K562 (cell line): Measurements from ENCODE around the gene FXYD4. TPM values are rescaled to one million over a fixed set of nuclear protein-coding genes. Genes with fewer than 3 reads are reported as not detected.

Source experiments
- BHLHE40 ChIP-seq: IDR thresholded peaks from 2 replicates; pipeline ENCODE4 v1.6.1; 2011; ENCODE audit warnings: low read length, improper control_type of control experiment
- CREB5 ChIP-seq: fragments of 250-450 bp; sonication (Bioruptor Pico); IDR thresholded peaks from 2 replicates; pipeline ENCODE4 v1.5.0; 2020; ENCODE audit warnings: mild to moderate bottlenecking
- E2F1 ChIP-seq: sonication (generic); formaldehyde crosslinking; IDR thresholded peaks from 2 replicates; pipeline ENCODE4 v1.8.1; 2023; ENCODE audit warnings: mild to moderate bottlenecking, missing genetic modification reagents, moderate library complexity
- E2F8 ChIP-seq: fragments of 450-650 bp; IDR thresholded peaks from 2 replicates; pipeline ENCODE4 v1.7.1; 2018; ENCODE audit warnings: mild to moderate bottlenecking, low read depth; ENCODE audit not compliant: partially characterized antibody
- ETS1 ChIP-seq: conservative IDR thresholded peaks from 2 replicates; pipeline ENCODE4 v1.6.1; 2011; ENCODE audit warnings: low read depth, mild to moderate bottlenecking, low read length; ENCODE audit not compliant: control insufficient read depth
- HCFC1 ChIP-seq: IDR thresholded peaks from 2 replicates; pipeline ENCODE4 v1.6.1; 2012; ENCODE audit warnings: low read depth, low read length, improper control_type of control experiment
- ILF3 ChIP-seq: fragments of 450-650 bp; IDR thresholded peaks from 2 replicates; pipeline ENCODE4 v1.6.1; 2018; ENCODE audit warnings: antibody characterized with exemption, mild to moderate bottlenecking, moderate library complexity, borderline replicate concordance
- NR2F6 ChIP-seq: fragments of 450-650 bp; formaldehyde crosslinking; IDR thresholded peaks from 2 replicates; pipeline ENCODE4 v1.4.0; 2020; ENCODE audit warnings: mild to moderate bottlenecking
- NRF1 ChIP-seq, 2 experiments: fragments of 450-650 bp; IDR thresholded peaks in 1 of 2; conservative IDR thresholded peaks in 1 of 2; 2 replicates each; pipeline ENCODE4 v1.6.1; 2014; ENCODE audit warnings: mild to moderate bottlenecking in 2 of 2
- RAD21 ChIP-seq, 2 experiments: fragments of 250-450 bp in 1 of 2; fragments of 450-650 bp in 1 of 2; sonication (Bioruptor Pico) in 1 of 2; formaldehyde crosslinking in 1 of 2; IDR thresholded peaks in 1 of 2; conservative IDR thresholded peaks in 1 of 2; 2 replicates each; pipeline versions ENCODE4 v1.4.0 to v1.8.0; 2020 to 2022; ENCODE audit warnings: mild to moderate bottlenecking in 2 of 2, moderate library complexity in 1 of 2
- TEAD1 ChIP-seq, 2 experiments: fragments of 450-650 bp in 1 of 2; sonication (generic) in 1 of 2; formaldehyde crosslinking; IDR thresholded peaks; 2 replicates each; pipeline versions ENCODE4 v1.4.0 to v1.8.0; 2020 to 2022; ENCODE audit warnings: mild to moderate bottlenecking in 2 of 2, missing genetic modification reagents in 1 of 2
- THAP7 ChIP-seq: fragments of 250-450 bp; sonication (Bioruptor Pico); IDR thresholded peaks from 2 replicates; pipeline ENCODE4 v1.5.0; 2021
- XRCC4 ChIP-seq: IDR thresholded peaks from one replicate; pipeline ENCODE4 v1.6.1; 2011; ENCODE audit not compliant: insufficient read depth, insufficient read length; ENCODE audit errors: extremely low read depth
- ZNF217 ChIP-seq: sonication (generic); formaldehyde crosslinking; IDR thresholded peaks from 2 replicates; pipeline ENCODE4 v1.8.0; 2022; ENCODE audit warnings: mild to moderate bottlenecking, missing genetic modification reagents
- ZNF354B ChIP-seq: fragments of 250-450 bp; sonication (Bioruptor Pico); IDR thresholded peaks from 2 replicates; pipeline ENCODE4 v1.4.0; 2020
- ZNF408 ChIP-seq: fragments of 250-450 bp; sonication (Bioruptor Pico); IDR thresholded peaks from 2 replicates; pipeline ENCODE4 v1.4.0; 2020; ENCODE audit warnings: low read depth, mild to moderate bottlenecking, moderate library complexity
- ZNF561 ChIP-seq: fragments of 450-650 bp; formaldehyde crosslinking; conservative IDR thresholded peaks from 2 replicates; pipeline ENCODE4 v1.4.0; 2020; ENCODE audit warnings: mild to moderate bottlenecking, moderate library complexity
- ZNF830 ChIP-seq: fragments of 250-450 bp; sonication (Bioruptor Pico); IDR thresholded peaks from 2 replicates; pipeline ENCODE4 v1.5.0; 2021; ENCODE audit warnings: mild to moderate bottlenecking
- polyA plus RNA-seq, 8 experiments: library from polyadenylated mRNA; depleted of rRNA in 4 of 8; stranded (reverse) in 5 of 8; unstranded in 3 of 8; fragments of >200 nt; fragmentation: Nextera tagmentation in 2 of 8; fragmentation: Illumina TruSeq in 1 of 8; extraction: Ambion mirVana in 2 of 8; extraction: Trizol in 1 of 8; gene quantifications; 2 replicates each; pipeline versions ENCODE4 v1.2.1 to v1.2.3, GENCODE V29; 2011 to 2014; ENCODE audit warnings: inconsistent platforms in 1 of 8, missing spikeins in 1 of 8
- total RNA-seq, 7 experiments: library from RNA; depleted of rRNA in 6 of 7; stranded (reverse); fragments of >200 nt in 6 of 7; fragmentation: Illumina TruSeq in 2 of 7; extraction: Trizol in 2 of 7; gene quantifications; 2 replicates each; pipeline versions ENCODE4 v1.2.1 to v1.2.3, GENCODE V29; 2011 to 2021; ENCODE audit warnings: low replicate concordance in 1 of 7

FXYD4 gene
- total and polyA plus RNA-seq, 9 of the 15 experiments (the other 6 are each of a cell fraction or from before 2014, with no cell fraction given) = not detected

GRCh38 chr10:43396061-43396927, 24.9 kb downstream of the FXYD4 start (continued):
- TF ChIP-seq ILF3 (no peak), NR2F6 (CRISPR knock-in tag) (no peak), ZNF354B (CRISPR knock-in tag) (no peak), E2F8 (peak; percentile 85), RAD21 (CRISPR knock-in tag; conservative IDR thresholded peaks at IDR 0.05 in 1 of 2, IDR thresholded peaks at IDR 0.05 in 1 of 2) (peak in 1 of 2 experiments; percentile 3; a peak in 3 of 4 replicates), ZNF830 (0 out of 2 replicates have a peak, but pooled peaks have one; percentile 69), BHLHE40 (0 out of 2 replicates have a peak, but pooled peaks have one; percentile 5), HCFC1 (peak; percentile 29; the same call in 1 of the 2 replicates), CREB5 (CRISPR knock-in tag) (no peak), TEAD1 (CRISPR knock-in tag; IDR thresholded peaks at IDR 0.05) (peak in 1 of 2 experiments; percentile 77; a peak in 2 of 4 replicates), THAP7 (CRISPR knock-in tag) (0 out of 2 replicates have a peak, but pooled peaks have one; percentile 14), ZNF217 (no peak), ETS1 (peak; percentile 5; the same call in 1 of the 2 replicates), NRF1 (conservative IDR thresholded peaks at IDR 0.05 in 1 of 2, IDR thresholded peaks at IDR 0.05 in 1 of 2) (peak; percentile 81 to 84), XRCC4 (no peak), ZNF561 (CRISPR knock-in tag) (no peak), E2F1 (CRISPR knock-in tag) (peak; percentile 92; the same call in 1 of the 2 replicates), ZNF408 (CRISPR knock-in tag) (no peak)
